ENCODE data around the gene ZNF397. TPM values are rescaled to one million over a fixed set of nuclear protein-coding genes. Genes with fewer than 3 reads are reported as not detected.
A peak's percentile ranks its signal among the peaks of the same experiment; 100 is the strongest.

ZNF397 gene
- total and polyA plus RNA-seq, 2 of the 13 experiments (the other 11 are each of a cell fraction or from before 2014, with no cell fraction given) = 4.7 to 9.4 TPM

GRCh38 chr18:35240664-35241447 is at the start of gene ZNF397 (continued):
- peak; percentile 76 for TF ChIP-seq ARID5B (CRISPR knock-in tag; IDR thresholded peaks at IDR 0.05)
- TF ChIP-seq KLF15 (CRISPR knock-in tag; IDR thresholded peaks at IDR 0.05; ENCODE audit: borderline replicate concordance) = no peak
- no peak for TF ChIP-seq ZNF619 (CRISPR knock-in tag; IDR thresholded peaks at IDR 0.05)
- peak; percentile 74 for TF ChIP-seq NR2F2 (IDR thresholded peaks at IDR 0.05; ENCODE audit: borderline replicate concordance, low read depth)
- peak; percentile 69 for TF ChIP-seq PAXIP1 (CRISPR knock-in tag; conservative IDR thresholded peaks at IDR 0.05)
- peak; percentile 58; the same call in 1 of the 2 replicates for TF ChIP-seq KLF9 (CRISPR knock-in tag; IDR thresholded peaks at IDR 0.05; ENCODE audit: low read depth)
- TF ChIP-seq ZNF749 (CRISPR knock-in tag; IDR thresholded peaks at IDR 0.05; ENCODE audit: borderline replicate concordance) = no peak
- TF ChIP-seq ZIK1 (CRISPR knock-in tag; IDR thresholded peaks at IDR 0.05; ENCODE audit: borderline replicate concordance, low read depth) = no peak
- peak; percentile 29; the same call in 1 of the 2 replicates for TF ChIP-seq ESRRA (CRISPR knock-in tag; IDR thresholded peaks at IDR 0.05; ENCODE audit: low read depth)
- no peak for TF ChIP-seq HMG20A (CRISPR knock-in tag; IDR thresholded peaks at IDR 0.05; ENCODE audit: borderline replicate concordance)
- TF ChIP-seq POLR2A (IDR thresholded peaks at IDR 0.05; ENCODE audit: insufficient read depth in 1 of 2, low read depth in 2 of 2, low read length in 2 of 2) = peak; percentile 82 to 85
- TF ChIP-seq NCOA1 (CRISPR knock-in tag; IDR thresholded peaks at IDR 0.05) = no peak
- no peak for TF ChIP-seq RAD51 (IDR thresholded peaks at IDR 0.05; ENCODE audit: borderline replicate concordance)
- no peak for TF ChIP-seq SOX13 (IDR thresholded peaks at IDR 0.05)
- TF ChIP-seq SOX13 (CRISPR knock-in tag; conservative IDR thresholded peaks at IDR 0.05 in 1 of 2, IDR thresholded peaks at IDR 0.05 in 1 of 2) = peak in 1 of 2 experiments; percentile 65; a peak in 2 of 4 replicates
- TF ChIP-seq ATF7-NPFF (CRISPR knock-in tag; IDR thresholded peaks at IDR 0.05; ENCODE audit: low read depth) = peak; percentile 53; the same call in 1 of the 2 replicates
- no peak for TF ChIP-seq FOXO4 (CRISPR knock-in tag; conservative IDR thresholded peaks at IDR 0.05)
- no peak for TF ChIP-seq CENPX (CRISPR knock-in tag; IDR thresholded peaks at IDR 0.05)
- peak; percentile 38; the same call in 1 of the 2 replicates for TF ChIP-seq ZBTB14 (CRISPR knock-in tag; IDR thresholded peaks at IDR 0.05)

All from HepG2 (cell line).